ENCODE data around the gene C16orf92. TPM values are rescaled to one million over a fixed set of nuclear protein-coding genes. Genes with fewer than 3 reads are reported as not detected.
A peak's percentile ranks its signal among the peaks of the same experiment; 100 is the strongest.

Gene C16orf92
- total RNA-seq, 2 experiments from 2014 or later, result not detected

DNA sequence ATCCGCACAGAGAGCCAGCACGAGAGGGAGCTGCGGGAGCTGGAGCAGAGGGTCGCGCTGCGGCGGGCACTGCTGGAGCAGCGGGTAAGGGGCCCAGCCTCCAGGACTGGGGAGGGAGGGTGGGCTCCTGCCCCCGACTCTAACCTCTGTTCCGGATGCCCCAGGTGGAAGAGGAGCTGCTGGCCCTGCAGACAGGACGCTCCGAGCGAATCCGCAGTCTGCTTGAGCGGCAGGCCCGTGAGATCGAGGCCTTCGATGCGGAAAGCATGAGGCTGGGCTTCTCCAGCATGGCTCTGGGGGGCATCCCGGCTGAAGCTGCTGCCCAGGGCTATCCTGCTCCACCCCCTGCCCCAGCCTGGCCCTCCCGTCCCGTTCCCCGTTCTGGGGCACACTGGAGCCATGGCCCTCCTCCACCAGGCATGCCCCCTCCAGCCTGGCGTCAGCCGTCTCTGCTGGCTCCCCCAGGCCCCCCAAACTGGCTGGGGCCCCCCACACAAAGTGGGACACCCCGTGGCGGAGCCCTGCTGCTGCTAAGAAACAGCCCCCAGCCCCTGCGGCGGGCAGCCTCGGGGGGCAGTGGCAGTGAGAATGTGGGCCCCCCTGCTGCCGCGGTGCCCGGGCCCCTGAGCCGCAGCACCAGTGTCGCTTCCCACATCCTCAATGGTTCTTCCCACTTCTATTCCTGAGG, 32.0 kb upstream of the C16orf92 start:
- no peaks in the 10 kb centered on the region for H3K9me3 ChIP-seq (ENCODE audit: control insufficient read depth in 1 of 2, insufficient read depth in 1 of 2, low read length in 2 of 2)
- no peaks in the 10 kb centered on the region for H3K27me3 ChIP-seq (ENCODE audit: control insufficient read depth in 1 of 2, insufficient read depth in 2 of 2, low read length in 2 of 2)
- POLR2A ChIA-PET, result interaction anchor here (0.6 kb wide), 1 partner anchor 17 kb away, joined by 3 read pairs; no protein-coding TSS in a partner anchor
- DNase-seq, result no peak
- no peaks in the 10 kb centered on the region for H3K9me3 Mint-ChIP-seq
- intact Hi-C loops (cut with DNase I, micrococcal nuclease), result loop anchor here in 1 of 2 experiments (5.0 to 10.0 kb wide), 4 partner anchors 89 to 1166 kb away; partner anchors contain the start of genes ASPHD1, ATXN2L, FBXL19 and SRCAP
- H3K36me3 ChIP-seq (ENCODE audit: insufficient read depth, low read length), result peaks cover 67% of the 10 kb centered on the region
- no peaks in the 10 kb centered on the region for H3K27me3 Mint-ChIP-seq
- peaks cover 70% of the 10 kb centered on the region for H3K36me3 Mint-ChIP-seq (ENCODE audit: low read depth)
- H3K4me3 Mint-ChIP-seq, result no peak overlapping the region
- ATAC-seq (ENCODE audit: poor library complexity), result no peak
- no peak overlapping the region for H3K4me3 ChIP-seq (ENCODE audit: low read length)
- no peak overlapping the region for H3K27ac ChIP-seq (ENCODE audit: low read depth in 1 of 2, low read length in 2 of 2)
- peaks cover 21% of the 10 kb centered on the region for H3K4me1 Mint-ChIP-seq (ENCODE audit: low read depth)
- TF ChIP-seq, protein P1, sequence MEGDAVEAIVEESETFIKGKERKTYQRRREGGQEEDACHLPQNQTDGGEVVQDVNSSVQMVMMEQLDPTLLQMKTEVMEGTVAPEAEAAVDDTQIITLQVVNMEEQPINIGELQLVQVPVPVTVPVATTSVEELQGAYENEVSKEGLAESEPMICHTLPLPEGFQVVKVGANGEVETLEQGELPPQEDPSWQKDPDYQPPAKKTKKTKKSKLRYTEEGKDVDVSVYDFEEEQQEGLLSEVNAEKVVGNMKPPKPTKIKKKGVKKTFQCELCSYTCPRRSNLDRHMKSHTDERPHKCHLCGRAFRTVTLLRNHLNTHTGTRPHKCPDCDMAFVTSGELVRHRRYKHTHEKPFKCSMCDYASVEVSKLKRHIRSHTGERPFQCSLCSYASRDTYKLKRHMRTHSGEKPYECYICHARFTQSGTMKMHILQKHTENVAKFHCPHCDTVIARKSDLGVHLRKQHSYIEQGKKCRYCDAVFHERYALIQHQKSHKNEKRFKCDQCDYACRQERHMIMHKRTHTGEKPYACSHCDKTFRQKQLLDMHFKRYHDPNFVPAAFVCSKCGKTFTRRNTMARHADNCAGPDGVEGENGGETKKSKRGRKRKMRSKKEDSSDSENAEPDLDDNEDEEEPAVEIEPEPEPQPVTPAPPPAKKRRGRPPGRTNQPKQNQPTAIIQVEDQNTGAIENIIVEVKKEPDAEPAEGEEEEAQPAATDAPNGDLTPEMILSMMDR (IDR thresholded peaks at IDR 0.05), result no peak
- peaks cover 14% of the 10 kb centered on the region for H3K4me1 ChIP-seq (ENCODE audit: insufficient read depth, low read length)
- H3K27ac Mint-ChIP-seq, result no peak overlapping the region
- CTCF ChIA-PET, result no interaction called here

DNA sequence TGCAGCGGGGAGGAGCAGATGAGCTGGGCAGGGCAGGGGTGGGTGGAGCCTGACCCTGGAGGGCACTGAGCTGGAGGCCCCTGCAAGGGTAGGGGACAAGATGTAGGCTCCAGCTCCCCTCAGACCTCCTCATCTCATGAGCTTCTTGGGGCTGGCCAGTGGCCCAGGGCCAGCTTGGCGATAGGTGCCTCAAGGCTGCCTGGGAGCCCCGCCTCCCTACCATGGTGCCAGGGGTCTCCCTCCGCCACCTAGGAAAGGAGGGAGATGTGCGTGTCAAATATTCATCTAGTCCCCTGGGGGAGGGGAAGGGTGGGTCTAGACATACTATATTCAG, 31.5 kb upstream of the C16orf92 start:
- H3K4me1 Mint-ChIP-seq (ENCODE audit: low read depth), result peaks cover 26% of the 10 kb centered on the region
- Histone ChIP-seq H3K9me3 (ENCODE audit: control insufficient read depth in 1 of 2, insufficient read depth in 1 of 2, low read length in 2 of 2) (no peaks in the 10 kb centered on the region), H3K36me3 (ENCODE audit: insufficient read depth, low read length) (peaks cover 63% of the 10 kb centered on the region), H3K4me3 (ENCODE audit: low read length) (no peak overlapping the region), H3K27ac (ENCODE audit: low read depth in 1 of 2, low read length in 2 of 2) (no peak overlapping the region), H3K27me3 (ENCODE audit: control insufficient read depth in 1 of 2, insufficient read depth in 2 of 2, low read length in 2 of 2) (no peaks in the 10 kb centered on the region), H3K4me1 (ENCODE audit: insufficient read depth, low read length) (peaks cover 18% of the 10 kb centered on the region)
- H3K27ac Mint-ChIP-seq, result no peak overlapping the region
- ATAC-seq (ENCODE audit: poor library complexity), result no peak
- ChIA-PET POLR2A (interaction anchor here (0.6 kb wide), 1 partner anchor 17 kb away, joined by 3 read pairs; no protein-coding TSS in a partner anchor), CTCF (no interaction called here)
- no peak for DNase-seq
- H3K9me3 Mint-ChIP-seq, result no peaks in the 10 kb centered on the region
- peaks cover 69% of the 10 kb centered on the region for H3K36me3 Mint-ChIP-seq (ENCODE audit: low read depth)
- H3K27me3 Mint-ChIP-seq, result no peaks in the 10 kb centered on the region
- intact Hi-C loops (cut with DNase I, micrococcal nuclease), result loop anchor here in 1 of 2 experiments (5.0 to 10.0 kb wide), 4 partner anchors 89 to 1167 kb away; partner anchors contain the start of genes ASPHD1, ATXN2L, FBXL19 and SRCAP
- H3K4me3 Mint-ChIP-seq, result peak overlapping the region; percentile 38
- TF ChIP-seq, protein P1 (IDR thresholded peaks at IDR 0.05), result no peak

DNA sequence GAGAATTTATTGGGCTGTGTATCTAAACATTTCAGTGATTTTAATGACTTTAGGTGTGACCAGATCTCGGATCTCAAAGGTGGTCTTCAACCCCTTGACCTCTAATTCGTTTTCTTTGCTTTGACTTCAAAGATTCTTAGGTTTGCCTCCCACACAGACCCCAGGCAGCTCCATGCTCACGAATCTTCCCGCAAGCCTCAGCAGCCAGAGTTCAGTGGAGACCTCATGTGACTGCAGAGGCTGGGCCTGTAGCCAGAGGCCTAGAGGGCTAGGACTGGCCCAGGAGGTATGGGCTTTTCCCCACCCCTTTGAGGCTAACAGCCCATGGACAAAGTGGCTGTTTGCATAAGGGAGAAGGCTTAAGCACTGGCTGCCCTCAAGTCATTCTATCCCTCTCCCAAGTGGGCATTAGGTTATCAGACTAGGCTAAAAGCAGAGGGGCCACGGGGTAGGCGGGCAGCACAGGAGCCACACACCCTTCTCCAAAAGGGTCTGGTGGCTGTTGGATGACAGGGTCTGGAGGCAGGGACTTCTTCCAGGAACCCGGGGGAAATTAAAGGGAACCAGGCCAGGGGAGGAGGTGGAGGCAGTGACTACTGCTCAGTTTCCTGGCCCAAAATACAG, 30.5 kb upstream of the C16orf92 start:
- H3K4me1 ChIP-seq (ENCODE audit: insufficient read depth, low read length), result peaks cover 24% of the 10 kb centered on the region
- H3K4me1 Mint-ChIP-seq (ENCODE audit: low read depth), result peaks cover 33% of the 10 kb centered on the region
- H3K27me3 ChIP-seq (ENCODE audit: control insufficient read depth in 1 of 2, insufficient read depth in 2 of 2, low read length in 2 of 2), result no peaks in the 10 kb centered on the region
- ATAC-seq (ENCODE audit: poor library complexity) (no peak), DNase-seq (no peak)
- H3K4me3 Mint-ChIP-seq, result peak overlapping the region; percentile 71
- peaks cover 57% of the 10 kb centered on the region for H3K36me3 ChIP-seq (ENCODE audit: insufficient read depth, low read length)
- ChIA-PET CTCF (interaction anchor here (0.6 kb wide), 1 partner anchor 344 kb away, joined by 5 read pairs; no protein-coding TSS in a partner anchor), POLR2A (no interaction called here)
- TF ChIP-seq, protein P1 (IDR thresholded peaks at IDR 0.05), result no peak
- no peaks in the 10 kb centered on the region for H3K27me3 Mint-ChIP-seq
- H3K27ac Mint-ChIP-seq, result no peak overlapping the region
- no peak overlapping the region for H3K27ac ChIP-seq (ENCODE audit: low read depth in 1 of 2, low read length in 2 of 2)
- intact Hi-C loops (cut with DNase I, micrococcal nuclease), result loop anchor here in 1 of 2 experiments (5.0 to 10.0 kb wide), 4 partner anchors 90 to 1168 kb away; partner anchors contain the start of genes ASPHD1, ATXN2L, FBXL19 and SRCAP
- H3K9me3 Mint-ChIP-seq, result no peaks in the 10 kb centered on the region
- H3K36me3 Mint-ChIP-seq (ENCODE audit: low read depth), result peaks cover 72% of the 10 kb centered on the region
- H3K9me3 ChIP-seq (ENCODE audit: control insufficient read depth in 1 of 2, insufficient read depth in 1 of 2, low read length in 2 of 2), result no peaks in the 10 kb centered on the region
- no peak overlapping the region for H3K4me3 ChIP-seq (ENCODE audit: low read length)
